HCT116 (cell line): Measurements from ENCODE around the gene PLEKHA8. TPM values are rescaled to one million over a fixed set of nuclear protein-coding genes. Genes with fewer than 3 reads are reported as not detected.

Source experiments
- ATAC-seq: fragments of 200-7000 bp; cut with Tn5 transposase; 2 replicates; pipeline ENCODE4 v1.9.1; 2020; ENCODE audit warnings: mild to moderate bottlenecking, moderate library complexity
- BruUV-seq: library from RNA; stranded (reverse); fragments of 400-500 nt; replicated peaks from 2 replicates; lab custom pipeline; 2021; lab: Mats Ljungman, UMichigan
- CTCF ChIA-PET: fragments of 300-600 bp; sonication (Branson Sonifier 250); formaldehyde crosslinking; loops from one replicate; lab custom pipeline; 2021; ENCODE audit warnings: antibody characterized with exemption; lab: Charles Lee
- POLR2A ChIA-PET: fragments of 300-600, 350-600 bp; sonication (Branson Sonifier 250); formaldehyde crosslinking; loops from one replicate; lab custom pipeline; 2021; ENCODE audit warnings: antibody characterized with exemption; lab: Charles Lee
- RAD21 ChIA-PET, 2 experiments: fragments of 300-600 bp; sonication (Branson Sonifier 250); formaldehyde crosslinking; loops; one replicate each; lab custom pipeline; 2023; ENCODE audit warnings: low total read pairs in 2 of 2; ENCODE audit not compliant: uncharacterized antibody in 2 of 2, unreplicated experiment in 2 of 2, low non-redundant PET in 1 of 2; lab: Charles Lee
- DNase-seq: peaks from one replicate; pipeline ENCODE4 v3.0.0-alpha.2; 2010; ENCODE audit warnings: low read depth, low spot score
- H2AFZ ChIP-seq: fragments of 200-600 bp; shearing (Covaris generic), sonication (generic); 2 replicates; pipeline ENCODE4 v1.6.1; 2017; ENCODE audit warnings: low read depth, mixed run types, mixed read lengths, antibody characterized with exemption, low read length; ENCODE audit not compliant: poor library complexity, severe bottlenecking
- H3K27ac ChIP-seq: 2 replicates; pipeline ENCODE4 v1.5.1; 2012; ENCODE audit warnings: low read depth, low read length
- H3K27me3 ChIP-seq: fragments of 200-600 bp; sonication (generic); 2 replicates; pipeline ENCODE4 v1.6.1; 2016; ENCODE audit warnings: mixed run types, low read length, mixed read lengths; ENCODE audit not compliant: insufficient read depth
- H3K36me3 ChIP-seq, 2 experiments: fragments of 200-500 bp in 1 of 2; fragments of 200-600 bp in 1 of 2; sonication (Bioruptor generic) in 1 of 2; sonication (generic) in 1 of 2; 2 replicates each; pipeline versions ENCODE4 v1.5.1 to v1.6.1; 2014 to 2016; ENCODE audit warnings: low read length in 2 of 2, inconsistent platforms in 1 of 2, mixed read lengths in 1 of 2, mixed run types in 1 of 2; ENCODE audit not compliant: insufficient read depth in 2 of 2, control insufficient read depth in 1 of 2
- H3K4me1 ChIP-seq, 2 experiments: fragments of 200-600 bp in 1 of 2; sonication (generic) in 1 of 2; 2 replicates each; pipeline versions ENCODE4 v1.5.1 to v1.6.1; 2012 to 2017; ENCODE audit warnings: low read length in 2 of 2, inconsistent platforms in 1 of 2, mild to moderate bottlenecking in 1 of 2, mixed read lengths in 1 of 2, mixed run types in 1 of 2, moderate library complexity in 1 of 2; ENCODE audit not compliant: insufficient read depth in 2 of 2, control insufficient read depth in 1 of 2
- H3K4me2 ChIP-seq: fragments of 200-600 bp; sonication (generic); 2 replicates; pipeline ENCODE4 v1.6.1; 2017; ENCODE audit warnings: mixed run types, low read length, mixed read lengths
- H3K4me3 ChIP-seq, 2 experiments: fragments of 200-600 bp in 1 of 2; sonication (generic) in 1 of 2; replicated peaks in 1 of 2; 2 replicates each; pipeline ENCODE4 v1.5.1; 2011 to 2016; ENCODE audit warnings: low read length in 2 of 2, control low read depth in 1 of 2, low read depth in 1 of 2, mild to moderate bottlenecking in 1 of 2, mixed read lengths in 1 of 2, mixed run types in 1 of 2
- H3K79me2 ChIP-seq: fragments of 200-600 bp; sonication (generic); 2 replicates; pipeline ENCODE4 v1.6.1; 2017; ENCODE audit warnings: mild to moderate bottlenecking, mixed run types, low read length, moderate library complexity, mixed read lengths; ENCODE audit not compliant: insufficient read depth
- H3K9ac ChIP-seq: fragments of 200-600 bp; sonication (generic); 2 replicates; pipeline ENCODE4 v1.6.1; 2016; ENCODE audit warnings: low read length, mixed read lengths
- H3K9me2 ChIP-seq: fragments of 200-600 bp; sonication (generic), shearing (Covaris generic); 2 replicates; pipeline ENCODE4 v1.6.1; 2017; ENCODE audit warnings: mixed run types, mild to moderate bottlenecking, moderate library complexity; ENCODE audit not compliant: insufficient read depth
- H3K9me3 ChIP-seq, 2 experiments: fragments of 200-500 bp in 1 of 2; fragments of 200-600 bp in 1 of 2; sonication (Bioruptor generic) in 1 of 2; sonication (generic) in 1 of 2; 2 replicates each; pipeline ENCODE4 v1.6.1; 2014 to 2017; ENCODE audit warnings: low read length in 2 of 2, mixed read lengths in 2 of 2, inconsistent platforms in 1 of 2, low read depth in 1 of 2, mild to moderate bottlenecking in 1 of 2, mixed run types in 1 of 2, moderate library complexity in 1 of 2; ENCODE audit not compliant: control insufficient read depth in 1 of 2, insufficient read depth in 1 of 2
- H4K20me1 ChIP-seq: fragments of 200-600 bp; sonication (generic), shearing (Covaris generic); 2 replicates; pipeline ENCODE4 v1.6.1; 2017; ENCODE audit warnings: mixed run types, mild to moderate bottlenecking, moderate library complexity; ENCODE audit not compliant: insufficient read depth
- CBX3 ChIP-seq: IDR thresholded peaks from 2 replicates; pipeline ENCODE4 v1.6.1; 2012; ENCODE audit warnings: low read depth
- CEBPB ChIP-seq: IDR thresholded peaks from 2 replicates; pipeline ENCODE4 v1.6.1; 2012; ENCODE audit warnings: low read depth
- ELF1 ChIP-seq: IDR thresholded peaks from 2 replicates; pipeline ENCODE4 v1.6.1; 2012; ENCODE audit warnings: low read depth, borderline replicate concordance
- EZH2 ChIP-seq: fragments of 200-600 bp; sonication (generic); IDR thresholded peaks from 2 replicates; pipeline ENCODE4 v1.6.1; 2017; ENCODE audit warnings: antibody characterized with exemption, mixed run types
- RAD21 ChIP-seq: IDR thresholded peaks from 2 replicates; pipeline ENCODE4 v1.6.1; 2012; ENCODE audit warnings: low read depth, mild to moderate bottlenecking
- intact Hi-C: fragments of 100-400 bp; cut with micrococcal nuclease; formaldehyde crosslinking; loops from 2 replicates; pipeline ENCODE4 v1.10.0; 2022
- total RNA-seq: library from RNA; stranded (reverse); gene quantifications from one replicate; pipeline ENCODE4 v1.2.1, GENCODE V29; 2021; ENCODE audit not compliant: unreplicated experiment
- TF ChIP-seq, protein P1 (sequence below): IDR thresholded peaks from 2 replicates; pipeline ENCODE4 v1.6.1; 2011; ENCODE audit warnings: mild to moderate bottlenecking, low read length, moderate library complexity; ENCODE audit not compliant: insufficient replicate concordance; ENCODE audit errors: extremely low read depth
- TF ChIP-seq, protein P2 (sequence below), 3 experiments: fragments of 200-600 bp in 1 of 3; sonication (generic) in 1 of 3; IDR thresholded peaks in 2 of 3; conservative IDR thresholded peaks in 1 of 3; 2 replicates each; pipeline ENCODE4 v1.5.1; 2012 to 2017; ENCODE audit warnings: low read depth in 2 of 3, low read length in 2 of 3, antibody characterized with exemption in 1 of 3, borderline replicate concordance in 1 of 3, control low read depth in 1 of 3, mild to moderate bottlenecking in 1 of 3, mixed read lengths in 1 of 3, mixed run types in 1 of 3, moderate library complexity in 1 of 3; ENCODE audit not compliant: insufficient read depth in 1 of 3

PLEKHA8 gene
- total RNA-seq, 1 experiment from 2014 or later: 13.6 TPM

DNA sequence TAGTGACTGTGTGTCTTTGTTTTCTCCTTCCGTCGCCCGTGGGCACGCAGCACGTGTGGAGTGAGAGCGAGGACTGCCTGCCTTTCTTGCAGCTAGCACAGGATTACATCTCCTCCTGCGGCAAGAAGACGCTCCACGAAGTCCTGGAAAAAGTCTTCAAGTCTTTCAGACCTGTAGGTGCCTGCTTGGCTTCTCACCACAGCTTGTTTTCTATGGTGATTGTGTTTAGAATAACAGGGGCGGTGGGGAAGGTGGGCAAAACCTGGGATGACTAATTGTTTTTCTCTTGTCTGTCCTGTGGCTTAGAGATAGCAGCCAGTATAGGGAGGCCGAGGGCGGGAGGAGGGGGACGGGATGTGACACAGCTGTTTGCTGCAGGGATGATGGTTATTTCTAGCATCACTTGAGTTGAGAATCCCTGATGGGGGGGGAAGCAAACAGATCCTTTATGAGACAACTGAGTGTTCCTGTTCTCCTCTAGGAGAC, 118.0 kb downstream of the PLEKHA8 start:
- ChIA-PET POLR2A (no interaction called here), CTCF (no interaction called here)
- no peak for DNase-seq
- TF ChIP-seq RAD21: no peak
- no peak for TF ChIP-seq CBX3
- TF ChIP-seq ELF1: no peak
- TF ChIP-seq, protein P1, sequence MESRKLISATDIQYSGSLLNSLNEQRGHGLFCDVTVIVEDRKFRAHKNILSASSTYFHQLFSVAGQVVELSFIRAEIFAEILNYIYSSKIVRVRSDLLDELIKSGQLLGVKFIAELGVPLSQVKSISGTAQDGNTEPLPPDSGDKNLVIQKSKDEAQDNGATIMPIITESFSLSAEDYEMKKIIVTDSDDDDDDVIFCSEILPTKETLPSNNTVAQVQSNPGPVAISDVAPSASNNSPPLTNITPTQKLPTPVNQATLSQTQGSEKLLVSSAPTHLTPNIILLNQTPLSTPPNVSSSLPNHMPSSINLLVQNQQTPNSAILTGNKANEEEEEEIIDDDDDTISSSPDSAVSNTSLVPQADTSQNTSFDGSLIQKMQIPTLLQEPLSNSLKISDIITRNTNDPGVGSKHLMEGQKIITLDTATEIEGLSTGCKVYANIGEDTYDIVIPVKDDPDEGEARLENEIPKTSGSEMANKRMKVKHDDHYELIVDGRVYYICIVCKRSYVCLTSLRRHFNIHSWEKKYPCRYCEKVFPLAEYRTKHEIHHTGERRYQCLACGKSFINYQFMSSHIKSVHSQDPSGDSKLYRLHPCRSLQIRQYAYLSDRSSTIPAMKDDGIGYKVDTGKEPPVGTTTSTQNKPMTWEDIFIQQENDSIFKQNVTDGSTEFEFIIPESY: no peak
- TF ChIP-seq EZH2: no peak
- no peak for TF ChIP-seq CEBPB
- TF ChIP-seq, protein P2, sequence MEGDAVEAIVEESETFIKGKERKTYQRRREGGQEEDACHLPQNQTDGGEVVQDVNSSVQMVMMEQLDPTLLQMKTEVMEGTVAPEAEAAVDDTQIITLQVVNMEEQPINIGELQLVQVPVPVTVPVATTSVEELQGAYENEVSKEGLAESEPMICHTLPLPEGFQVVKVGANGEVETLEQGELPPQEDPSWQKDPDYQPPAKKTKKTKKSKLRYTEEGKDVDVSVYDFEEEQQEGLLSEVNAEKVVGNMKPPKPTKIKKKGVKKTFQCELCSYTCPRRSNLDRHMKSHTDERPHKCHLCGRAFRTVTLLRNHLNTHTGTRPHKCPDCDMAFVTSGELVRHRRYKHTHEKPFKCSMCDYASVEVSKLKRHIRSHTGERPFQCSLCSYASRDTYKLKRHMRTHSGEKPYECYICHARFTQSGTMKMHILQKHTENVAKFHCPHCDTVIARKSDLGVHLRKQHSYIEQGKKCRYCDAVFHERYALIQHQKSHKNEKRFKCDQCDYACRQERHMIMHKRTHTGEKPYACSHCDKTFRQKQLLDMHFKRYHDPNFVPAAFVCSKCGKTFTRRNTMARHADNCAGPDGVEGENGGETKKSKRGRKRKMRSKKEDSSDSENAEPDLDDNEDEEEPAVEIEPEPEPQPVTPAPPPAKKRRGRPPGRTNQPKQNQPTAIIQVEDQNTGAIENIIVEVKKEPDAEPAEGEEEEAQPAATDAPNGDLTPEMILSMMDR (IDR thresholded peaks at IDR 0.05 in 2 of 3, conservative IDR thresholded peaks at IDR 0.05 in 1 of 3; ENCODE audit: borderline replicate concordance in 1 of 3, insufficient read depth in 1 of 3, low read depth in 2 of 3, low read length in 2 of 3): no peak
- TF ChIP-seq, all 23 proteins: peak for 0
- Histone ChIP-seq H3K27me3 (no peaks in the 10 kb centered on the region), H4K20me1 (no peaks in the 10 kb centered on the region), H3K4me1 (peaks cover 23 to 30% of the 10 kb centered on the region in 2 experiments), H3K4me2 (no peak overlapping the region), H3K4me3 (no peak overlapping the region), H3K27ac (no peak overlapping the region), H2AFZ (no peak overlapping the region), H3K79me2 (no peaks in the 10 kb centered on the region), H3K9me2 (no peaks in the 10 kb centered on the region), H3K9ac (no peak overlapping the region), H3K36me3 (no peaks in the 10 kb centered on the region), H3K9me3 (no peaks in the 10 kb centered on the region)
- ATAC-seq: no peak
- BruUV-seq: no TSS peak
- intact Hi-C loops: no loop called here
- RAD21 ChIA-PET: no interaction called here
